Right atrium auricular region (tissue), 2 donors: ENCODE measurements around the gene SIM2. TPM values are rescaled to one million over a fixed set of nuclear protein-coding genes. Genes with fewer than 3 reads are reported as not detected.

Experiments
- DNase-seq: peaks from one replicate; pipeline ENCODE4 v3.0.0-alpha.2; 2019; ENCODE audit warnings: low spot score
- H3K27ac ChIP-seq, 2 donors: fragments of 200-600 bp; sonication (generic); 1 replicate in 1 of 2; 2 replicates in 1 of 2; pipeline ENCODE4 v1.5.1; 2016 to 2019
- H3K27me3 ChIP-seq, 2 donors: fragments of 200-600 bp; sonication (generic); one replicate each; pipeline versions ENCODE4 v1.5.1 to v1.6.0; 2017 to 2019
- H3K36me3 ChIP-seq: fragments of 200-600 bp; sonication (generic); one replicate; pipeline ENCODE4 v1.5.1; 2016
- H3K4me1 ChIP-seq, 2 donors: fragments of 200-600 bp; sonication (generic); one replicate each; pipeline versions ENCODE4 v1.5.1 to v1.6.0; 2017 to 2019
- H3K4me3 ChIP-seq, 2 donors: fragments of 200-600 bp; sonication (generic); 1 replicate in 1 of 2; 2 replicates in 1 of 2; pipeline ENCODE4 v1.5.1; 2017 to 2019; ENCODE audit warnings: mild to moderate bottlenecking in 1 of 2, moderate library complexity in 1 of 2
- H3K9me3 ChIP-seq, 2 donors: fragments of 200-600 bp; sonication (generic); one replicate each; pipeline ENCODE4 v1.5.1; 2019
- total RNA-seq, 2 donors: library from RNA; depleted of rRNA; stranded (reverse); fragments of >200 nt; gene quantifications; one replicate each; pipeline ENCODE4 v1.1.0, GENCODE V29; 2016
- TF ChIP-seq, protein P1 (sequence below), 2 donors: fragments of 200-600 bp; sonication (generic); IDR thresholded peaks; one replicate each; pipeline ENCODE4 v1.5.1; 2019; ENCODE audit warnings: antibody characterized with exemption in 2 of 2

The SIM2 gene
- total RNA-seq, 2 donors from 2014 or later, result not detected

GRCh38 chr21:36730291-36731281 lies 31.7 kb downstream of the SIM2 start:
- no peak for DNase-seq
- Histone ChIP-seq H3K4me3 (no peak overlapping the region), H3K27me3 (no peaks in the 10 kb centered on the region), H3K27ac (no peak overlapping the region), H3K36me3 (no peaks in the 10 kb centered on the region), H3K4me1 (no peaks in the 10 kb centered on the region), H3K9me3 (no peaks in the 10 kb centered on the region)
- TF ChIP-seq, protein P1, sequence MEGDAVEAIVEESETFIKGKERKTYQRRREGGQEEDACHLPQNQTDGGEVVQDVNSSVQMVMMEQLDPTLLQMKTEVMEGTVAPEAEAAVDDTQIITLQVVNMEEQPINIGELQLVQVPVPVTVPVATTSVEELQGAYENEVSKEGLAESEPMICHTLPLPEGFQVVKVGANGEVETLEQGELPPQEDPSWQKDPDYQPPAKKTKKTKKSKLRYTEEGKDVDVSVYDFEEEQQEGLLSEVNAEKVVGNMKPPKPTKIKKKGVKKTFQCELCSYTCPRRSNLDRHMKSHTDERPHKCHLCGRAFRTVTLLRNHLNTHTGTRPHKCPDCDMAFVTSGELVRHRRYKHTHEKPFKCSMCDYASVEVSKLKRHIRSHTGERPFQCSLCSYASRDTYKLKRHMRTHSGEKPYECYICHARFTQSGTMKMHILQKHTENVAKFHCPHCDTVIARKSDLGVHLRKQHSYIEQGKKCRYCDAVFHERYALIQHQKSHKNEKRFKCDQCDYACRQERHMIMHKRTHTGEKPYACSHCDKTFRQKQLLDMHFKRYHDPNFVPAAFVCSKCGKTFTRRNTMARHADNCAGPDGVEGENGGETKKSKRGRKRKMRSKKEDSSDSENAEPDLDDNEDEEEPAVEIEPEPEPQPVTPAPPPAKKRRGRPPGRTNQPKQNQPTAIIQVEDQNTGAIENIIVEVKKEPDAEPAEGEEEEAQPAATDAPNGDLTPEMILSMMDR (IDR thresholded peaks at IDR 0.05), result no peak

DNA sequence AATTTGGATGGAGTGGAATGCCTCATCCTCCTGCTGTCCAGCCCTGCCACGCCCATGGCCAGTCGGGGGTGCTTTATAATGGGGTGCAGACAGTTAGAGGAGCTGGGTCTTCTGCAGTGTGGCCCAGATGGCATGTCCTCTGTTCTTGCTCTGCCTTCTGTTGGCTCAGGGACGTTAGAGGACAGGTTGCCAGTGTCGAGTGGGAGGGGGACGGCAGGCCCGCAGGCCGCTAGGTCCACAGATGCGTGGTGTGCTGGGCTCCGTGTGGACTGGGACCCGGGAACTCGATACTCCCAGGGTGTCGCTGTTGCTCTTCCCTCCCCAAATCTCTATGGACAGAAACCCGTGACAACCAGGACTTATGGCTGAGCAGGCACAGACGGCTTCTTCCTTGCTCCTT lies 33.3 kb downstream of the SIM2 start:
- Histone ChIP-seq H3K9me3 (no peaks in the 10 kb centered on the region), H3K36me3 (no peaks in the 10 kb centered on the region), H3K4me1 (no peaks in the 10 kb centered on the region), H3K27ac (no peak overlapping the region), H3K4me3 (no peak overlapping the region), H3K27me3 (no peaks in the 10 kb centered on the region)
- DNase-seq, result no peak
- TF ChIP-seq, protein P1 (IDR thresholded peaks at IDR 0.05), result no peak

- TF ChIP-seq, protein P1 (IDR thresholded peaks at IDR 0.05), result no peak
- no peaks in the 10 kb centered on the region for H3K27me3 ChIP-seq
Observed at GRCh38 chr21:36732761-36733160, 33.8 kb downstream of the SIM2 start.

GRCh38 chr21:36733857-36734256 lies 34.9 kb downstream of the SIM2 start:
- H3K4me3 ChIP-seq, result no peak overlapping the region
- H3K27ac ChIP-seq, result no peak overlapping the region
- H3K27me3 ChIP-seq, result no peaks in the 10 kb centered on the region
- TF ChIP-seq, protein P1 (IDR thresholded peaks at IDR 0.05), result no peak
- no peaks in the 10 kb centered on the region for H3K9me3 ChIP-seq
- H3K36me3 ChIP-seq, result no peaks in the 10 kb centered on the region
- no peak for DNase-seq
- no peaks in the 10 kb centered on the region for H3K4me1 ChIP-seq

More at GRCh38 chr21:36732761-36733160, 33.8 kb downstream of the SIM2 start:
- no peak overlapping the region for H3K27ac ChIP-seq
- H3K4me1 ChIP-seq, result no peaks in the 10 kb centered on the region
- DNase-seq, result no peak
- H3K4me3 ChIP-seq, result no peak overlapping the region
- no peaks in the 10 kb centered on the region for H3K9me3 ChIP-seq
- no peaks in the 10 kb centered on the region for H3K36me3 ChIP-seq

DNA sequence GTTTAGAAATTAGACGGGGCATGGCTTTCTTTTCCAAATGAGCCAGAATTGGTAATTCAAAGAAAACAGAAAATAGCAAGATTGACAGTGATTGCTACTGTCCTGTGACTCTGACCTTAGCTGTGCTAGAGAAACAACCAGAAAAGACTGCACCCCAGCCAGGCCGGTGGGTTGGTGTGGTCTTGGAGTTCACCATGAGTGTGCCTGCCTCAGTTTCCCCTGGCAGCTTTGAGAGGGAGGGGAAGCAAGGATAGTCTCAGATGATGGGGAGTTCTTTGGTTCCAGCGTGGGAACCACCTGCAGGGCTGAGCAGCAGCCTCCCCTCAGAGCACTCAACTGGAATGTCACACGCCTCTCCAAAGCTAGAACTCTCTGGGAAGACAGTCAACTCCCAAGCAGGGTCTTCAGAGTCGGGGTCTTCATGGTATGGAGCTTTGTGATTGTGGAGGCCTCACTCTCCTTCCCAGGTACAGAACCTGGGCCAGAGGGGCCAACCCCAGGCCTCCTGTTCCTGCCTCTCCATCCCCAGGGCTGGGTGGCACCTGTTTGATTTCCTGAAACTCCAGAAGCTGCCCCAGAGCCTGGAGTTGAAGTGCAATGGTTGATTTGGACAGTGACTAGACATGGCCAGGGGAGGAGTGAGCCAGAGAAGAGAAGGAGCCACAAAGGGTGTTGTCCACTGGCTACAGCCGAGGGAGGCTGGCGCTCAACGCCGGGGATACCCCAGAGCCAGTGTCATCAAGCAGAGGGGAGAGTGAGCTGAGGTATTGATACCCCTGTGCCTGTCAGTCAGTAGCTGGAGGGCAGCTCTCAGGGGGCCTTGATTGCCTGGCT lies 35.7 kb downstream of the SIM2 start:
- TF ChIP-seq, protein P1 (IDR thresholded peaks at IDR 0.05), result no peak
- Histone ChIP-seq H3K36me3 (no peaks in the 10 kb centered on the region), H3K4me3 (no peak overlapping the region), H3K4me1 (no peaks in the 10 kb centered on the region), H3K27ac (no peak overlapping the region), H3K9me3 (no peaks in the 10 kb centered on the region), H3K27me3 (no peaks in the 10 kb centered on the region)
- DNase-seq, result no peak
